Measurements from ENCODE around the gene MYH3.

MYH3 gene

DNA sequence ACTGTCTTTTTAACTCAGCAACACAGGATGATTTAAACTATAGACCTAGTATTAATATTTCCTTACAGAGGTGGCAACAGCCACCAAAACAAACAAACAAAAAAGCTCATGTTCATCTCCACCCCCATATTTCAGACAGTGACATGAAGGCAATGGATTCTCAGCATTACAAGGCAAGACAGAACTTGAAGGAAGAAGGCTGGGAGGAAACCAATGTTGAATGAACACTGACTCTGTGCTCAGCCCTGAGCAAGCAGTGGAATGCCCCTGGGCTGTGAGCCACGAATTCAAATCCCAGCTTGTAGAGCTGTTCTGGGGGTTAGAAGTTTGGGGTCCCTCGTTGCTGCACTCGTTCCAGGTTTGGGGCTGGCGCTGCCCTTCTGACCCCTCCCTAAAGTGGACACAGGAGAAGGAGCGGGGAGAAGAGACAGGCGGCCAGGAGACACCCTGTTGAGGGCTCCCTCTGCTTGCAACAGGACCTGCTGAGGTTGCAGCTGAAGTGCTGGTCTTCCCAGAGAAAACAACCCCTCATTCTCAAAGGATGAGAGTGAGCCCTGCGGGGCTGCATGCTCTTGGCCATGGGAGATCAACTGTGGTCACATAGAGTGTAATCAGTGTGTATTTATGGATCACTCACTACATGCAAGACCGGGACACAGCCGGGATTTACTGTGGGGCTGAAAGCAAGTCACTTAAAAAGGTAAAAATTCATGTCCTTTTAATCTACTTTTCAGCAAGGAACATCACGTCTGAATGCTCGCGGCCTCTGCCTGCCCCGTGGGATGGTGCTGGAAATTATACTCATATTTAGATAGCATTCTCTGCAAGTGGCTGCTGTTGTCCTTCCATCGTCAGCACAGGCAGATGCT, 34.3 kb downstream of the MYH3 start:
- Histone ChIP-seq H3K79me2 (ENCODE audit: low read length) (no peaks in the 10 kb centered on the region), H3K36me3 (replicated peaks; ENCODE audit: low read depth, low read length) (no peaks in the 10 kb centered on the region), H3K4me3 (ENCODE audit: low read length) (no peak overlapping the region), H3K27me3 (ENCODE audit: low read depth, low read length) (no peaks in the 10 kb centered on the region), H3K9ac (ENCODE audit: low read length) (no peak overlapping the region), H3K27ac (ENCODE audit: low read length) (no peak overlapping the region), H3K9me3 (ENCODE audit: insufficient read depth, low read length) (no peaks in the 10 kb centered on the region), H3K4me1 (ENCODE audit: low read length) (no peaks in the 10 kb centered on the region), H2AFZ (ENCODE audit: low read depth, low read length) (no peak overlapping the region), H3K4me2 (ENCODE audit: low read length) (no peak overlapping the region), H4K20me1 (ENCODE audit: insufficient read depth, low read length) (no peaks in the 10 kb centered on the region)
- TF ChIP-seq, protein P1, sequence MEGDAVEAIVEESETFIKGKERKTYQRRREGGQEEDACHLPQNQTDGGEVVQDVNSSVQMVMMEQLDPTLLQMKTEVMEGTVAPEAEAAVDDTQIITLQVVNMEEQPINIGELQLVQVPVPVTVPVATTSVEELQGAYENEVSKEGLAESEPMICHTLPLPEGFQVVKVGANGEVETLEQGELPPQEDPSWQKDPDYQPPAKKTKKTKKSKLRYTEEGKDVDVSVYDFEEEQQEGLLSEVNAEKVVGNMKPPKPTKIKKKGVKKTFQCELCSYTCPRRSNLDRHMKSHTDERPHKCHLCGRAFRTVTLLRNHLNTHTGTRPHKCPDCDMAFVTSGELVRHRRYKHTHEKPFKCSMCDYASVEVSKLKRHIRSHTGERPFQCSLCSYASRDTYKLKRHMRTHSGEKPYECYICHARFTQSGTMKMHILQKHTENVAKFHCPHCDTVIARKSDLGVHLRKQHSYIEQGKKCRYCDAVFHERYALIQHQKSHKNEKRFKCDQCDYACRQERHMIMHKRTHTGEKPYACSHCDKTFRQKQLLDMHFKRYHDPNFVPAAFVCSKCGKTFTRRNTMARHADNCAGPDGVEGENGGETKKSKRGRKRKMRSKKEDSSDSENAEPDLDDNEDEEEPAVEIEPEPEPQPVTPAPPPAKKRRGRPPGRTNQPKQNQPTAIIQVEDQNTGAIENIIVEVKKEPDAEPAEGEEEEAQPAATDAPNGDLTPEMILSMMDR (IDR thresholded peaks at IDR 0.05; ENCODE audit: low read depth, low read length) = no peak
- TF ChIP-seq EZH2phosphoT487 (IDR thresholded peaks at IDR 0.05; ENCODE audit: low read depth) = no peak

- Histone ChIP-seq H3K27me3 (ENCODE audit: low read depth, low read length) (no peaks in the 10 kb centered on the region), H3K4me2 (ENCODE audit: low read length) (no peak overlapping the region), H3K4me3 (ENCODE audit: low read length) (no peak overlapping the region), H4K20me1 (ENCODE audit: insufficient read depth, low read length) (no peaks in the 10 kb centered on the region), H3K36me3 (replicated peaks; ENCODE audit: low read depth, low read length) (no peaks in the 10 kb centered on the region), H3K79me2 (ENCODE audit: low read length) (no peaks in the 10 kb centered on the region), H3K9me3 (ENCODE audit: insufficient read depth, low read length) (no peaks in the 10 kb centered on the region), H3K27ac (ENCODE audit: low read length) (no peak overlapping the region), H3K4me1 (ENCODE audit: low read length) (no peaks in the 10 kb centered on the region), H2AFZ (ENCODE audit: low read depth, low read length) (no peak overlapping the region), H3K9ac (ENCODE audit: low read length) (no peak overlapping the region)
- no peak for TF ChIP-seq EZH2phosphoT487 (IDR thresholded peaks at IDR 0.05; ENCODE audit: low read depth)
- TF ChIP-seq, protein P1 (IDR thresholded peaks at IDR 0.05; ENCODE audit: low read depth, low read length) = no peak
These were observed 35.7 kb downstream of the MYH3 start for GRCh38 chr17:10621397-10621796.

DNA sequence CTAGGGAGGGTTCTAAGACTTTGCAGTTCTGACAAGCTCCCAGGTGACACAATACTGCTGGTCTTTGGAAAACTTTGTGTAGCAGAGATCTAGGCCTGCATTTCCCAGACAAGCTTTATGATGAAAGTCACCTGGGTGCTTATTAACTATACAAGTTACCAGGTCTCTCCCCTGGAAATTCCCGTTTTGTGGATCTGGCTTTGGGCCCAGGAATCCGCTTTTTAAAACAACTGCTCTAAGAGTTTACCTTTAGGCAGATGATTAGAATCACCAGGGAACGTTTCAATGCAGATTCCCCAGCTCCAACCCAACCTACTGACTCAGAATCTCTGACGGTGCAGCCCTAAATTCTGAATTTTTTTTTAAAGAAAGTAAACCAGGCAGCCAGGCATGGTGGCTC, 36.3 kb downstream of the MYH3 start:
- H3K4me3 ChIP-seq (ENCODE audit: low read length) = no peak overlapping the region
- H3K79me2 ChIP-seq (ENCODE audit: low read length) = no peaks in the 10 kb centered on the region
- H3K27me3 ChIP-seq (ENCODE audit: low read depth, low read length) = no peaks in the 10 kb centered on the region
- no peaks in the 10 kb centered on the region for H3K9me3 ChIP-seq (ENCODE audit: insufficient read depth, low read length)
- H3K4me2 ChIP-seq (ENCODE audit: low read length) = no peak overlapping the region
- TF ChIP-seq, protein P1 (IDR thresholded peaks at IDR 0.05; ENCODE audit: low read depth, low read length) = no peak
- no peak for TF ChIP-seq EZH2phosphoT487 (IDR thresholded peaks at IDR 0.05; ENCODE audit: low read depth)
- no peak overlapping the region for H3K27ac ChIP-seq (ENCODE audit: low read length)
- H3K36me3 ChIP-seq (replicated peaks; ENCODE audit: low read depth, low read length) = no peaks in the 10 kb centered on the region
- H4K20me1 ChIP-seq (ENCODE audit: insufficient read depth, low read length) = no peaks in the 10 kb centered on the region
- H3K9ac ChIP-seq (ENCODE audit: low read length) = no peak overlapping the region
- no peak overlapping the region for H2AFZ ChIP-seq (ENCODE audit: low read depth, low read length)
- H3K4me1 ChIP-seq (ENCODE audit: low read length) = no peaks in the 10 kb centered on the region

GRCh38 chr17:10618202-10618635, 38.9 kb downstream of the MYH3 start:
- Histone ChIP-seq H2AFZ (ENCODE audit: low read depth, low read length) (peak overlapping the region; percentile 58; the same call in 1 of the 2 replicates), H3K4me2 (ENCODE audit: low read length) (no peak overlapping the region)

More at GRCh38 chr17:10618202-10618635, 38.9 kb downstream of the MYH3 start:
- Histone ChIP-seq H3K27me3 (ENCODE audit: low read depth, low read length) (no peaks in the 10 kb centered on the region), H3K4me1 (ENCODE audit: low read length) (no peaks in the 10 kb centered on the region), H4K20me1 (ENCODE audit: insufficient read depth, low read length) (no peaks in the 10 kb centered on the region), H3K79me2 (ENCODE audit: low read length) (no peaks in the 10 kb centered on the region), H3K27ac (ENCODE audit: low read length) (no peak overlapping the region), H3K36me3 (replicated peaks; ENCODE audit: low read depth, low read length) (no peaks in the 10 kb centered on the region), H3K9me3 (ENCODE audit: insufficient read depth, low read length) (no peaks in the 10 kb centered on the region), H3K9ac (ENCODE audit: low read length) (no peak overlapping the region), H3K4me3 (ENCODE audit: low read length) (no peak overlapping the region)
- TF ChIP-seq, protein P1 (IDR thresholded peaks at IDR 0.05; ENCODE audit: low read depth, low read length) = peak; percentile 65
- no peak for TF ChIP-seq EZH2phosphoT487 (IDR thresholded peaks at IDR 0.05; ENCODE audit: low read depth)
